Skin of body (tissue), 2 donors: ENCODE data around the gene OR2T5. TPM values are rescaled to one million over a fixed set of nuclear protein-coding genes. Genes with fewer than 3 reads are reported as not detected.
"Not testable (repeated sequence)": the region's sequence is repeated elsewhere in the genome, so short reads cannot be mapped to it uniquely, and the experiment has no call there.

Experiments used
- DNase-seq: peaks from one replicate; lab custom pipeline; 2025; lab: John Stamatoyannopoulos, UW
- total RNA-seq: library from RNA; depleted of rRNA; stranded (reverse); fragments of >200 nt; gene quantifications from one replicate; pipeline ENCODE4 v1.2.3, GENCODE V29; 2014

The OR2T5 gene
- total RNA-seq: not detected

DNA sequence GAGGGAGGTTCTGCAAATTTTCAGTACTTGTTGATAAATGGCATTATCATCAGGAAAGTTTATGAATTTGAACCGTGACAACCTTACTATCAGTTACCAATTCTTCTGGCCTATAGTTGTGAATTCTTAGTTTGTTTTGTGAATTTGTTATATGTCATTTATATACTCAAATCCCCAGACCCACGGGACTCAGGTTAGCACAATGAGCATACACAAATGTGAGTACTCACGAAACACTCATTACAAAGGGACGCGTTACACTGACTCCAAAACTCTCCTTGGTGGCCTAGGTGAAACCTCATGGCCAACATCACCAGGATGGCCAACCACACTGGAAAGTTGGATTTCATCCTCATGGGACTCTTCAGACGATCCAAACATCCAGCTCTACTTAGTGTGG, at the start of gene OR2T5:
Gene OR2T5 (plus strand): TSS at position 301 of the 400 bp plus-strand sequence. CDS start 0 bp downstream, at position 301.
- not testable (repeated sequence) for DNase-seq

- not testable (repeated sequence) for DNase-seq
Measured at GRCh38 chr1:248438668-248439067, 49.7 kb upstream of the OR2T5 start.

DNA sequence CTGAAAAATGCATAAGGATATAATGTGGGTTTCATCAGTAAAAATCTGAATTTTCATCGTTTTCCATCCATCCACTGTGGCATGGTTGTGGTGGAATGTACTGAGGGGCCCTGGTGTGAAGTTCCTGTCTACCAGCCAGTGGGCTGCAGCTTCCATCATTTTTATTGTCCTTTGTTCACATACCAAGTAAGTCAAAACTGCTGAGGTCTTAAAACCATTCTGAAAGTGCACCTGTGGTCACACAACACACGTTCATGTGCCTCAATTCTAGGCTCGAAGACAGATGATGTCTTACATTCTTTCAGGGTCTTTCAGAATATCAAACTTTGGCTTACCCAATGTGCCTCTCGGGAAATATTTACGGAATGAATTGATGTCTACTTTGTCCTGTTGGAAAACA, 49.1 kb upstream of the OR2T5 start:
- DNase-seq: not testable (repeated sequence)

- not testable (repeated sequence) for DNase-seq
Measured at GRCh38 chr1:248442500-248443277, 45.7 kb upstream of the OR2T5 start.

DNA sequence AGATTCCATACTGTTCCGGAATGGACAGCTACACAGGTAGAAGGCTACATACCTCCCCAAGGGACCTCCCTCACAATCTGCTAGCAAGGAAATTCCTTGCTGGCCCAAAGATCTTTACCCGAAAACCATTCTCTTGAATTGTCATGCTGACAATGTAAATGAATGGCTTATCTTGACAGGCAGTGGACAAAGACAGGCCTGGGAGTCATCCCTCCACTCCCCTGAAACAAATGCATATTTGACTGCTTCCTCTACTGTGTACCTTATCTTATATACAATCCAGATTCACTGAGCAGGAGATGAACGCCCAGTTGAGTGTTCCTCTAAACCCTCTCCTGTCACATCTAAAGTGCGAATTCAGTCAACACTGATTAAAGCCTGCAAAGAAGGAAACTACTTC, 43.8 kb upstream of the OR2T5 start:
- not testable (repeated sequence) for DNase-seq

DNA sequence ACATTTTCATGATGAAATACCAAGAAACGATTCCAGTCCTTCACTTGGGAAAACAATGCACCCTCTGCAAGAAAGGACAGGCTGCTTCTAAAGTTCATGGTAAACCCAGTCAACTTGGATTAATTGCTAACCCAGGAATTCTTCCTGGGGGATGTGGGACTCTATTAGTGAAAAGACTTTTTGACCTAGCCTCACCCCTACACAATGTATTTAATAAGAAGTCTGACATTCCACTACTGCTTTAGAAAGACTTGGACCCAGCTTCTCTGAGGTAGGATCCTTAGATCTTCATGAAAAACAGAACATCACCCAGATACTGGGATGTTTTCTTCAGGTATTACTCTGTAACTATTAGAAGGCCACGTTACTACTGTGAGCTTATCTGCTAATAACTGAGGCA, 43.0 kb upstream of the OR2T5 start, which contains the start of gene OR2T2:
Gene OR2T2 (plus strand): TSS at position 239 of the 400 bp plus-strand sequence. CDS start 7,161 bp downstream, outside the sequence.
- DNase-seq: not testable (repeated sequence)

GRCh38 chr1:248448409-248449074, 39.8 kb upstream of the OR2T5 start:
- not testable (repeated sequence) for DNase-seq

- DNase-seq: not testable (repeated sequence)
Measured at GRCh38 chr1:248449821-248450465, 38.4 kb upstream of the OR2T5 start.

- not testable (repeated sequence) for DNase-seq
Measured at GRCh38 chr1:248450466-248451145, 37.8 kb upstream of the OR2T5 start.

- DNase-seq: not testable (repeated sequence)
Measured at GRCh38 chr1:248453619-248454018, 34.8 kb upstream of the OR2T5 start.

DNA sequence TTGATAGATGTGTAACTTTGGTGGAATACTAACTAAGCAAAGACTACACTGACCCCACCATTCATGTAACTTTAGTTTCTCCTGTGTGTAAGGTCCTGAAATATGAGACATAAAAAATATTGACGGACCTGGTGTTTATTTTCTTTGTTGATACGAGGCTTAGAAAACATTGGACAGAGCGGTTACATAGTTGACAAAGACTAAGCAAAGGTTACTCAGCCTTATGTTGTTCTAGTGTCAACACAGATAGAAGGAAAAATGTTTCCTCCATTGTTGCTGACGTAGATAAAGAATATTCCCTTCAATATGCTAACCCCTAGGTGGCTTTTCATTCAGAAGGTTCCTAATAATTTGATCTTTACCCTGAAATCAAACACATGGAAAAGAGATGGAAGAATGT, 33.3 kb upstream of the OR2T5 start:
- not testable (repeated sequence) for DNase-seq

DNA sequence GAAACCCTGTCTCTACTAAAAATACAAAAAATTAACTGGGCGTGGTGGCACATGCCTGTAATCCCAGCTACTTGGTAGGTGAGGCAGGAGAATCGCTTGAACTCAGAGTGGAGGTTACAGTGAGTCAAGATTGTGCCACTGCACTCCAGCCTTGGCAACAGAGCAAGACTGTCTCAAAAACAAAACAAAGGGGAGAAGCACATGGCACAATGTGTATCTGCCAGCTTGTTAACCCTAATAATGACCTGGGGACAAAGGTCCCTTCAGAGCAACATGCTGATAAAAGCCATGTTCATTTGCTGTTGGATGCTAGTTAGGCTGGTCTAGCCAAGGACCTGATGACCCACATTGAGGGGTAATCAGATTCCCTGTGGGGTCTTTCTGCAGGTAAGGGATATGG, 31.8 kb upstream of the OR2T5 start:
- DNase-seq: not testable (repeated sequence)

- not testable (repeated sequence) for DNase-seq
Measured at GRCh38 chr1:248459117-248459516, 29.3 kb upstream of the OR2T5 start.

GRCh38 chr1:248471154-248471553, 17.2 kb upstream of the OR2T5 start:
- no peak for DNase-seq

DNA sequence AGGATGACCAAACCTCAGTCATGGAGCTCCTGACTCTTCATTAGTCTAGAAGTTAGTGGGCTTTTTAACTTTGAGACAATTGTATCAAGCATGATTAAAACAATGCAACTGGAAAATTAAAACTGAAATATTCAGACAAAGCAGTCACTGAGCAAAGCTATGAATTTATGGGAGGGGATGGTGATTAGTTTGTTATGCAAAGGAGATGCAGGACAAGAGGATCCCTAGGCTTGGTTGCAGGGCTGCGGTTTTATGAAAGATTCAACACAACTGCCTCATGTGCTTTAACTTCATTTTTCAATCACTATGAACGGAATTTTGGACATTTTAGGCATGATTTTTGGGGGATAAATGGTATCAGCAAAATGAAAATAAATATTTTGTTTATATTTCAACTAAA, 16.3 kb upstream of the OR2T5 start:
- DNase-seq: not testable (repeated sequence)

DNA sequence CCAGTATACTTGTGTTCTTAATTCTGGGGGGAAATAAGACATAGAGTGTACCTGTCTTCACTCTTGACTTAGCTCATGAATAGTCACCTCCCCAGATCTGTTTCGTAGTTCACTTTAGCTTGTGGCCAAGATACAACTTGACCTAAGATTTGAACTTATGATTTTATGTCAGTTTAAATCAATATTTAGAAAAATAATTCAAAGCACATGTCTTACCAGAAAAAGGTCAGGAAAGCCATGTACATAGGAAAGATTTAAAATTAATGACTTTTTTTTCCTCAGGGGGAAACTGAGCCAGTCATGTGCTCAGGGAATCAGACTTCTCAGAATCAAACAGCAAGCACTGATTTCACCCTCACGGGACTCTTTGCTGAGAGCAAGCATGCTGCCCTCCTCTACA, 15.3 kb upstream of the OR2T5 start, which contains the start of gene OR2T3:
Gene OR2T3 (plus strand): TSS at position 301 of the 400 bp plus-strand sequence. CDS start 0 bp downstream, at position 301.
- not testable (repeated sequence) for DNase-seq

GRCh38 chr1:248475660-248476059, 12.7 kb upstream of the OR2T5 start:
- DNase-seq: not testable (repeated sequence)

DNA sequence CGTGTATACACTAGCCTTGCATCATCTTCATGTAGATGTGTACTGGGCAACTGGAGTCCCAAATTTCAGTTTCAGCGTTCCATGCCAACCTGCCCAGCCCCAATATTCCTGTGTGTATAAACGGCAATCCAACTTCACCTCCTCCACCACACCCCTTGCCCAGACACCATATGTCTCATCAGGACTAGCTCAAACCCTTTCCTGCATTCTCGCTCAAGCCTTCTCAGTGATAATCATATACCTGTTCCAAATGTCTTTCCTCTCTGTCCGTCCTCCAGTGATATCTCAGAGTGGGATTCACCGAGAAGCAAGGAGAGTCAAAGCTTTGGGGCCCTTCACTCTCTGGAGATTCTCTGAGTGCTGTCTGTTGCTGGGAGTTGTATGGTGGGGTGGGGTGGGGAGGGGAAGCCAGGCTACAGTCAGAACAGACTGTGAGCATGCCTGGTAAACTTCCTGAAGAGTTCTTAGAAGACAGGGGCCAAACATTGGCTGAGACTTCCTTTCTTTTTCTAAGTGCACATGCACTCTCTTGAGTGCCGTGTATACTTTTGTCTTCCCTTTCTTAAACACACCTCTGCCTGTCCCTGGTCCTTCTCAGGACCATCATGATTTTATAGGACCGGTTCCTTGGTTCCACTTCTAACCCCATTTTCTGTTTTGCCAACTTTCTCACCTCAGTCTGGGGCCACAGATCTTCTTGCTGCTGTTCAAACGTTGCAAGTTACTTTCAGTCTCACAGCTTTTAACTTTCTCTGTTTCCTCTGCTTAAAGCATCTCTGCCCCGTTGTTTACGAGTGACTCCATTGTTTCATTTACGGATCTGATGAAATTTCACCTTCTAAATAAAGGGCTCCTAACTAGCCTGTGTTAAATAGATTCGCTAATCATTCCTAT, 6.5 kb upstream of the OR2T5 start:
- not testable (repeated sequence) for DNase-seq

- not testable (repeated sequence) for DNase-seq
Measured at GRCh38 chr1:248496661-248497060, 8.3 kb downstream of the OR2T5 start.
